Hematopoietic multipotent progenitor cell treated with erythropoietin and hydrocortisone succinate and interleukin-3 and kit ligand, for 15 days (in vitro differentiated cells): ENCODE results near the gene PRPF6.
A peak's percentile ranks its signal among the peaks of the same experiment; 100 is the strongest.

ENCODE experiments used
- DNase-seq: peaks from one replicate; pipeline ENCODE4 v3.0.0-alpha.2; 2015; ENCODE audit warnings: low spot score

Gene PRPF6

GRCh38 chr20:63945921-63946920, 34.7 kb upstream of the PRPF6 start:
- DNase-seq = no peak

GRCh38 chr20:63946986-63947637, 33.8 kb upstream of the PRPF6 start:
- DNase-seq = no peak

GRCh38 chr20:63947638-63948456, 33.1 kb upstream of the PRPF6 start:
- DNase-seq = no peak

GRCh38 chr20:63950701-63951397, 30.1 kb upstream of the PRPF6 start:
- no peak for DNase-seq

GRCh38 chr20:63951398-63952209, 29.3 kb upstream of the PRPF6 start:
- DNase-seq = no peak

GRCh38 chr20:63952210-63952535, 28.8 kb upstream of the PRPF6 start:
- DNase-seq = no peak

- no peak for DNase-seq
Measured at GRCh38 chr20:63952769-63953168, 28.2 kb upstream of the PRPF6 start.

- DNase-seq = no peak
Measured at GRCh38 chr20:63953764-63954429, 27.0 kb upstream of the PRPF6 start.

GRCh38 chr20:63955281-63955826, 25.6 kb upstream of the PRPF6 start:
- peak; percentile 11 for DNase-seq

GRCh38 chr20:63955827-63956663, 24.9 kb upstream of the PRPF6 start, which contains the start of gene UCKL1:
UCKL1 (minus strand) TSS chr20:63956416; CDS start chr20:63956372, 44 bp downstream.
- DNase-seq = peak; percentile 87

- DNase-seq = no peak
Measured at GRCh38 chr20:63956664-63957003, 24.3 kb upstream of the PRPF6 start.

- peak; percentile 15 for DNase-seq
Measured at GRCh38 chr20:63957004-63957689, 23.8 kb upstream of the PRPF6 start.

- DNase-seq = no peak
Measured at GRCh38 chr20:63957690-63958441, 23.1 kb upstream of the PRPF6 start.

- no peak for DNase-seq
Measured at GRCh38 chr20:63958471-63958870, 22.5 kb upstream of the PRPF6 start.

- no peak for DNase-seq
Measured at GRCh38 chr20:63958964-63959698, 21.8 kb upstream of the PRPF6 start.

- no peak for DNase-seq
Measured at GRCh38 chr20:63959699-63960075, 21.2 kb upstream of the PRPF6 start.
